Uterus (tissue), 4 donors: ENCODE results near the gene ERC2. TPM values are rescaled to one million over a fixed set of nuclear protein-coding genes. Genes with fewer than 3 reads are reported as not detected.

Experiments
- DNase-seq, 2 donors: peaks; one replicate each; pipeline ENCODE4 v3.0.0-alpha.2; 2019 to 2020
- H3K27ac ChIP-seq, 2 donors: fragments of 200-600 bp; sonication (generic); 1 replicate in 1 of 2; 2 replicates in 1 of 2; pipeline ENCODE4 v1.5.1; 2016 to 2018
- H3K27me3 ChIP-seq, 2 donors: fragments of 200-600 bp; sonication (generic); one replicate each; pipeline ENCODE4 v1.5.1; 2018 to 2019; ENCODE audit warnings: control low read depth in 1 of 2
- H3K36me3 ChIP-seq, 2 donors: fragments of 200-600 bp; sonication (generic); one replicate each; pipeline ENCODE4 v1.5.1; 2019; ENCODE audit warnings: control low read depth in 1 of 2
- H3K4me1 ChIP-seq, 2 donors: fragments of 200-600 bp; sonication (generic); one replicate each; pipeline ENCODE4 v1.5.1; 2018 to 2019; ENCODE audit warnings: control low read depth in 1 of 2
- H3K4me3 ChIP-seq, 2 donors: fragments of 200-600 bp; sonication (generic); 1 replicate in 1 of 2; 2 replicates in 1 of 2; pipeline ENCODE4 v1.5.1; 2018 to 2019; ENCODE audit warnings: mild to moderate bottlenecking in 1 of 2
- H3K9me3 ChIP-seq, 2 donors: fragments of 200-600 bp; sonication (generic); one replicate each; pipeline ENCODE4 v1.5.1; 2019; ENCODE audit warnings: control low read depth in 1 of 2
- CTCF ChIP-seq, 4 experiments: fragments of 200-600 bp in 2 of 4; fragments of 450-650 bp in 2 of 4; sonication (generic) in 2 of 4; IDR thresholded peaks; one replicate each; pipeline ENCODE4 v1.5.1; 2016 to 2019; ENCODE audit warnings: antibody characterized with exemption in 4 of 4, mild to moderate bottlenecking in 2 of 4, moderate library complexity in 1 of 4
- POLR2A ChIP-seq, 2 donors: fragments of 450-650 bp; IDR thresholded peaks; one replicate each; pipeline ENCODE4 v1.6.1; 2016; ENCODE audit warnings: antibody characterized with exemption in 2 of 2, mild to moderate bottlenecking in 1 of 2, moderate library complexity in 1 of 2
- intact Hi-C: fragments of 100-400 bp; cut with DNase I; formaldehyde crosslinking; loops from one replicate; pipeline ENCODE4 v1.15.1; 2023; ENCODE audit warnings: low total_unique reads
- total RNA-seq, 4 donors: library from RNA; depleted of rRNA in 3 of 4; stranded (reverse); fragments of >200 nt in 3 of 4; gene quantifications; one replicate each; pipeline versions ENCODE4 v1.1.0 to v1.2.4, GENCODE V29; 2014 to 2023
- donor health status: DM: yes; HTN: yes; CAD: no.

ERC2 gene
- total RNA-seq, 4 donors from 2014 or later = 1.7 to 5.5 TPM; not detected in 2

DNA sequence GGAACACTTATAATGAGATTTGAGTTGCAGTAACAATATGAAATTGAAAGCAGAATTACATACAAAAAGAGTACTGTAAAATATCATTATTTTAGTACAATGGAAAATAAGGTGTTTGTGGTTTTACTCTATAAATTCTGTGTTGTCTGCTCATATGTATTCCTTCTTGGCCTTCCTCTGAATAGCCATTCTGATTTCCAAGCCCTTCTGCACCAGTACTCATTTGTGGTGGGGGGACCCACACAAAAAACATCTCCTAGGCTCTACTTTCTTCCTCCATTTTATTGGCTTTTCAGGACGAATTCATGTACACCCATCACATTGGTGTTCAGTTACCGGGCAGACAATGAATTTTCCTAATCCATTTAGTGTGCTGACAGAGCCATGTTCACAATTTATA, 338.2 kb downstream of the ERC2 start:
- Histone ChIP-seq H3K27me3 (no peaks in the 10 kb centered on the region), H3K4me3 (no peak overlapping the region), H3K4me1 (no peaks in the 10 kb centered on the region), H3K36me3 (no peaks in the 10 kb centered on the region), H3K9me3 (no peaks in the 10 kb centered on the region), H3K27ac (no peak overlapping the region)
- no peak for TF ChIP-seq POLR2A (IDR thresholded peaks at IDR 0.05)
- no peak for TF ChIP-seq CTCF (IDR thresholded peaks at IDR 0.05)
- DNase-seq = no peak
- intact Hi-C loops = no loop called here

DNA sequence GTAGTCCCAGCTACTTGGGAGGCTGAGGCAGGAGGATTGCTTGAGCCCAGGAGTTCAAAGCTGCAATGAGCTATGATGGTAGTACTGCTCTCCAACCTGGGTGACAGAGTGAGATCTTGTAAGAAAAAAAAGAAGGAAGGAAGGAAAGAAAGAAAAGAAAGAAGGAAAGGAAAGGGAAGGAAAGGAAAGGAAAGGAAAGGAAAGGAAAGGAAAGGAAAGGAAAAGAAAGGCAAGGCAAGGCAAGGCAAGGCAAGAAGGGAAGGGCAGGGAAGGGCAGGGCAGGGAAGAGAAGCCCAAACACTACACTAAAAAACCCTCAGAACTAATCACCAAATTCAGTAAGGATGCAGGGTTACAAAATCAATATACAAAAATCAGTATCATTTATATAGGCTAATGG, 341.6 kb downstream of the ERC2 start:
- Histone ChIP-seq H3K4me3 (no peak overlapping the region), H3K27me3 (no peaks in the 10 kb centered on the region), H3K36me3 (no peaks in the 10 kb centered on the region), H3K4me1 (no peaks in the 10 kb centered on the region), H3K9me3 (no peaks in the 10 kb centered on the region), H3K27ac (no peak overlapping the region)
- TF ChIP-seq CTCF (IDR thresholded peaks at IDR 0.05) (no peak), POLR2A (IDR thresholded peaks at IDR 0.05) (no peak)
- no peak for DNase-seq
- intact Hi-C loops = no loop called here

DNA sequence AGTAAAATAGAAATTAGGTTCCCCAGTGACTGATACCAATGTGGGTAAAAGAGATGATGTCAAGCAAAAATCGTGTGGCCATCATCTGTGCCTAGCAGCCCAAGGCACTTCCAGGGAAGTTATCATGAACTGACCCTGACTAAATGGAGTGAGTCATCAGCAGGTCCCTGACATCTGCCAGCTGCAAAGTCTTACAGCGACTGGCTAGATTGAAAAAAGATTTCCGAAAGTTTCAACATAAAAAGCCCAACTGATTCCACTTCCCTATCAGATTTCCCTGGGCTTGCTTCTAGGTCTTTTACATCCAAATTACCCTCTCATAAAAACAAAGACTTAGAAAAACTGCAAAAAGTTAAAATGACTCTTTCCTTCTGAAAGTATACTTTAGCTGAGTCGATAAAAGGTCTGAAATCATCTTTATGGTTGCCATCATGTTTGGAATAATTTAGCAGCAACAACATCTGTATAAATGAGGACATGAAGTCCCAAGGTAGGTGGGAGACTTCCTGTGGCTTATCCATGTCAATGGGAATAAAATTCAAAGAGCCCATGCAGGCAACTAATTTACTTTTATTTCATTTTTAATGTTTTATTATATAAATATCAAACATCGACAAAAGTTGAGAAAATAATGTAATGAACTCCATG, 342.8 kb downstream of the ERC2 start:
- no peaks in the 10 kb centered on the region for H3K4me1 ChIP-seq
- TF ChIP-seq POLR2A (IDR thresholded peaks at IDR 0.05) (no peak), CTCF (IDR thresholded peaks at IDR 0.05) (no peak)
- H3K9me3 ChIP-seq = no peaks in the 10 kb centered on the region
- no peak overlapping the region for H3K4me3 ChIP-seq
- peak; percentile 15 to 27 for DNase-seq
- H3K27me3 ChIP-seq = no peaks in the 10 kb centered on the region
- intact Hi-C loops = no loop called here
- H3K36me3 ChIP-seq = no peaks in the 10 kb centered on the region
- no peak overlapping the region for H3K27ac ChIP-seq

GRCh38 chr3:56124546-56124945, 343.7 kb downstream of the ERC2 start:
- intact Hi-C loops = no loop called here
- TF ChIP-seq POLR2A (IDR thresholded peaks at IDR 0.05) = no peak
- DNase-seq = no peak
- no peaks in the 10 kb centered on the region for H3K36me3 ChIP-seq
- H3K4me3 ChIP-seq = no peak overlapping the region
- no peaks in the 10 kb centered on the region for H3K4me1 ChIP-seq
- H3K27ac ChIP-seq = no peak overlapping the region
- no peaks in the 10 kb centered on the region for H3K27me3 ChIP-seq
- H3K9me3 ChIP-seq = no peaks in the 10 kb centered on the region

DNA sequence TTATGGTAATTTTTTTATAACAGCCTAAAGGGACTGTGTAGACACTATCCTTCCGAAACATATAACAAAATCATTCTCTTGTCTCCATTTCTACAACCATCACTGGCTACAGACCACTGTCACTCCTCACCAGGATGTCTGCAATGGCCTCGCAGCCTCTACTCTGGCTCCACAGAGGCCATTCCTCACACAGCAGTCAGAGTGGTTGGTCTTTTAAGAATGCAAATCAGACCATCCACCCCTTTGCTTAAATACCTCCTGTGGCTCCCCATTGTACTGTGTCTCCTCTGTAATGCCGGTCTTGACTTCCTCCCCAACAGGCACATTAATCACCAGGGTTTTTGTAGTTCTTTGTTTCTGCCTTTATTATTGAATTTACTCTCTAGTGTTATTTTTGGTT, 344.8 kb downstream of the ERC2 start:
- Histone ChIP-seq H3K4me1 (no peaks in the 10 kb centered on the region), H3K27ac (no peak overlapping the region), H3K36me3 (no peaks in the 10 kb centered on the region), H3K27me3 (no peaks in the 10 kb centered on the region), H3K9me3 (no peaks in the 10 kb centered on the region), H3K4me3 (no peak overlapping the region)
- intact Hi-C loops = no loop called here
- no peak for DNase-seq
- TF ChIP-seq POLR2A (IDR thresholded peaks at IDR 0.05) = no peak
- TF ChIP-seq CTCF (IDR thresholded peaks at IDR 0.05) = no peak

DNA sequence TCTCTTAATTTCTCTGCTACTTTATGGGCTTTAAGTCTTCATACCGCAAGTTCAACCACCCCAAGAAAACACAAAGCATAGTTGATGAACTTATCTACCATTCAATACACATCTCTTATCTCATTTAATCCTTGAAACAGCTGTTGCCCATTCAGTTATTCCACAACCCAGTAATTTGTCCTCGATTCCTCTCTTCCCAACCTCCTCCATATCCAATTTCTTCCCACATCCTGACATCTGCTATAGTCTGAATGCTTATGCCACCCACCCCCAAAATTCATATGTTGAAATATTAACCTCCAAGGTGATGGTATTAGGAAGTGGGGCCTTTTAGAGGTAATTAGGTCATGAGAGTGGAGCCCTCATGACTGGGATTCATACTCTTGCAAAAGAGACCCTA, 345.4 kb downstream of the ERC2 start:
- no peak for TF ChIP-seq CTCF (IDR thresholded peaks at IDR 0.05)
- no peak for TF ChIP-seq POLR2A (IDR thresholded peaks at IDR 0.05)
- no peak for DNase-seq
- Histone ChIP-seq H3K36me3 (no peaks in the 10 kb centered on the region), H3K4me1 (no peaks in the 10 kb centered on the region), H3K27me3 (no peaks in the 10 kb centered on the region), H3K27ac (no peak overlapping the region), H3K4me3 (no peak overlapping the region), H3K9me3 (no peaks in the 10 kb centered on the region)
- intact Hi-C loops = no loop called here
